Stimulated activated naive CD8-positive, alpha-beta T cell treated with anti-CD3 and anti-CD28 coated beads, Interleukin-15, Interleukin-2, amounts not matched to agents 100 ng/mL and 50 ng/mL, for 24 hours (primary cell): ENCODE results near the gene MYZAP.
"Not testable (repeated sequence)": the region's sequence is repeated elsewhere in the genome, so short reads cannot be mapped to it uniquely, and the experiment has no call there.

Experiments used
- H3K27ac Mint-ChIP-seq: one replicate; pipeline ENCODE4 v1.8.0; 2021; ENCODE audit warnings: mild to moderate bottlenecking, mixed read lengths
- H3K27me3 Mint-ChIP-seq: one replicate; pipeline ENCODE4 v1.8.0; 2021; ENCODE audit warnings: mixed read lengths
- H3K36me3 Mint-ChIP-seq: one replicate; pipeline ENCODE4 v1.8.0; 2021; ENCODE audit warnings: low read depth, mixed read lengths
- H3K4me1 Mint-ChIP-seq: one replicate; pipeline ENCODE4 v1.8.0; 2021; ENCODE audit warnings: low read depth, mixed read lengths
- H3K4me3 Mint-ChIP-seq: one replicate; pipeline ENCODE4 v1.8.0; 2021; ENCODE audit warnings: mild to moderate bottlenecking, mixed read lengths
- H3K9me3 Mint-ChIP-seq: one replicate; pipeline ENCODE4 v1.8.0; 2021; ENCODE audit warnings: mixed read lengths

The MYZAP gene

DNA sequence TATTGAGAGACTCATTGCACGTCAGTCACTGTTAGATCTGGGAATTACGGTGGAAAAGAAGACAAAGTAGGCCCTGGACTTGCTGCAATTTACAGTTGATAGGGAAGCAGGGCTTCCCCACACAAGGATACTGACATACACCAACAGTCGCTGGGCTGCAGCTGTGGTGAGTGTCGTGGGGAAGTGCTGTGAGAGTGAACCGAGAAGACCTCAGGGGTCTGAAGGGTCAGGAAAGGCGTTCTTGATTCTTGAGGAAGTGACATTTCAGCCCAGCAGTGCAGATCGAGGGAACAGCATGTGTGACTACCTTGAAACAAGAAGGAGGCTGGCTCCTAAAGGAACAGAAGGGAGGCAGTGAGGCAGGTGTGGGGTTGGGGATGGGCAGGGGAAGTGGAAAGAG lies 22.5 kb downstream of the MYZAP start:
- Mint-ChIP-seq H3K36me3 (no peaks in the 10 kb centered on the region), H3K27ac (no peak overlapping the region), H3K27me3 (no peaks in the 10 kb centered on the region), H3K4me3 (no peak overlapping the region), H3K4me1 (no peaks in the 10 kb centered on the region), H3K9me3 (no peaks in the 10 kb centered on the region)

- not testable (repeated sequence) for H3K4me3 Mint-ChIP-seq, H3K9me3 Mint-ChIP-seq, H3K27ac Mint-ChIP-seq, H3K36me3 Mint-ChIP-seq, H3K27me3 Mint-ChIP-seq, H3K4me1 Mint-ChIP-seq
Measured at GRCh38 chr15:57615951-57616496, 24.3 kb downstream of the MYZAP start.

DNA sequence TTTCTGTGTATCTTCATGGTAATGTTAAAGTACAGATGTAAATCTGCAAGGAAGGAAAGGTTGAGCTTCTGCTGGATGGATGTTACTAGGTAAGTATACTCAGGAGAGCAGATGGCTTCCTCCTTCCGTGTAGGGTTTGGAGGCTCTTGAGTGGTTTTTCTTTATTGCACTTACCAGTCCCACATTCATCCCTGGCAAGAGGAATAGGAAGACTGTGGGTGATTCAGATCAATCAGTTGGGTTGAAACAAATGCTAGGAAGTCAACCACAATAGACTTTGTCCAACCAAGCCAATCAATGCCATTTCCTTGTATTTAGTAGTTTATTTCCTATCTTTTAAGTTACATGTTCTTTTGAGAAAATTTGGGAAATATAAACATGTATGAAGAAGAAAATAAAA lies 26.6 kb downstream of the MYZAP start:
- H3K4me1 Mint-ChIP-seq, result no peaks in the 10 kb centered on the region
- no peak overlapping the region for H3K4me3 Mint-ChIP-seq
- no peaks in the 10 kb centered on the region for H3K9me3 Mint-ChIP-seq
- H3K27ac Mint-ChIP-seq, result no peak overlapping the region
- no peaks in the 10 kb centered on the region for H3K36me3 Mint-ChIP-seq
- peaks cover 10% of the 10 kb centered on the region for H3K27me3 Mint-ChIP-seq

- Mint-ChIP-seq H3K4me3 (no peak overlapping the region), H3K27me3 (peaks cover 10% of the 10 kb centered on the region), H3K36me3 (no peaks in the 10 kb centered on the region), H3K9me3 (no peaks in the 10 kb centered on the region), H3K4me1 (no peaks in the 10 kb centered on the region), H3K27ac (no peak overlapping the region)
Measured at GRCh38 chr15:57619746-57620145, 28.0 kb downstream of the MYZAP start.

DNA sequence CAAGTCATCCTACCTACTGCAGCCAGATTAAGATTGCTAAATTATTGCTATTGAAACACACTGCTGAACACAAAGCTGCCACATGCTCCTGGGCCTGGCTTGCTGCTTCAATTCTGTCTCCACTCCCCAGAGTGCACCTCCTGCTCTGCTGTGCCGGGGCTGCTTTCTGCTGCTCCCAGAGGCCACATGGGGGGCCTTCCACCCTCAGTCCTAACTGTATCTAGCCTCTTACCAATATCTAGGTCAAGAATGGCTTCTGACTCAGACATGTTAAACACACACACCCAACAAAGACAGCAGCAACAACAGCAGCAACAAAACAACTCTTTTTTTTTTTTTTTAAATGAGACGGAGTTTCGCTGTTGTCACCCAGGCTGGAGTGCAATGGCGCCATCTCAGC lies 33.0 kb downstream of the MYZAP start:
- Mint-ChIP-seq H3K36me3 (no peaks in the 10 kb centered on the region), H3K27ac (no peak overlapping the region), H3K9me3 (no peaks in the 10 kb centered on the region), H3K4me1 (no peaks in the 10 kb centered on the region), H3K27me3 (peaks cover 10% of the 10 kb centered on the region), H3K4me3 (no peak overlapping the region)

GRCh38 chr15:57625703-57626448 lies 34.2 kb downstream of the MYZAP start:
- Mint-ChIP-seq H3K4me3 (no peak overlapping the region), H3K36me3 (no peaks in the 10 kb centered on the region), H3K27ac (no peak overlapping the region), H3K27me3 (peaks cover 4% of the 10 kb centered on the region), H3K9me3 (no peaks in the 10 kb centered on the region), H3K4me1 (no peaks in the 10 kb centered on the region)

DNA sequence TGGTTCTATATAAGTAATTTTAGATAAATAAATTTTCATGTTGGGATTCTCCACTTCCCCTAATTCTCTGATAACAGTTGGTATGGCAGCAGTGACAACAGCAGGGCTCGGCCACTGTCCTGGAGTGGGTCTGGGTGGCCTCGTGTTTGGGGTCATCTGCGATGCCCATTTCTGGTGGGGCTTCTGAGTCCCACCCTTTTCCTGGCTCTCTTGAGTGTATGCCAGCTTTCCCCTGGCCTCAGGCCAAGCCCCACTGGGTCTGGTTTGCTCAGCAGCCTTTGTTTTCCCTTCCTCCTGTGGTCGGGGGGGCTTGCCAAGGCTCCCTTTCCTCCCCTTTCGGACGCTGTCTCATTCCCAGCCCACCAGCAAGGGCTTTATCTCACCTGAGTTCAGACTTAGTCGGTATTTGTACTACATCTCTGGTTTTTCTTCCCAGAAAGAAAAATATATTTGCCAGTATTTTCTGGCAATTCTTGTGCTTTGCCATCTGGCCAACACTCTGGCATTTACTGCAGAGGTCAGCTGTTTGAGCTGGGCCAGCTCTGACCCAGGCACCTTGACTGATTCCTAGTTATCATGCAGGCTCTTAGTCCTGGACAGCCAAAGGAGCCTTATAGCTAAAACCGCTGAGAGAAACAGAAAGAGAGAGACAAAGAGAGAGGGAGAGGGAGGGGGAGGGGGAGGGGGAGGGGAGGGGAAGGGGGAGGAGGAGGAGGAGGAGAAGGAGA lies 35.2 kb downstream of the MYZAP start:
- no peak overlapping the region for H3K27ac Mint-ChIP-seq
- H3K4me1 Mint-ChIP-seq, result no peaks in the 10 kb centered on the region
- no peaks in the 10 kb centered on the region for H3K9me3 Mint-ChIP-seq
- peaks cover 4% of the 10 kb centered on the region for H3K27me3 Mint-ChIP-seq
- no peak overlapping the region for H3K4me3 Mint-ChIP-seq
- no peaks in the 10 kb centered on the region for H3K36me3 Mint-ChIP-seq

DNA sequence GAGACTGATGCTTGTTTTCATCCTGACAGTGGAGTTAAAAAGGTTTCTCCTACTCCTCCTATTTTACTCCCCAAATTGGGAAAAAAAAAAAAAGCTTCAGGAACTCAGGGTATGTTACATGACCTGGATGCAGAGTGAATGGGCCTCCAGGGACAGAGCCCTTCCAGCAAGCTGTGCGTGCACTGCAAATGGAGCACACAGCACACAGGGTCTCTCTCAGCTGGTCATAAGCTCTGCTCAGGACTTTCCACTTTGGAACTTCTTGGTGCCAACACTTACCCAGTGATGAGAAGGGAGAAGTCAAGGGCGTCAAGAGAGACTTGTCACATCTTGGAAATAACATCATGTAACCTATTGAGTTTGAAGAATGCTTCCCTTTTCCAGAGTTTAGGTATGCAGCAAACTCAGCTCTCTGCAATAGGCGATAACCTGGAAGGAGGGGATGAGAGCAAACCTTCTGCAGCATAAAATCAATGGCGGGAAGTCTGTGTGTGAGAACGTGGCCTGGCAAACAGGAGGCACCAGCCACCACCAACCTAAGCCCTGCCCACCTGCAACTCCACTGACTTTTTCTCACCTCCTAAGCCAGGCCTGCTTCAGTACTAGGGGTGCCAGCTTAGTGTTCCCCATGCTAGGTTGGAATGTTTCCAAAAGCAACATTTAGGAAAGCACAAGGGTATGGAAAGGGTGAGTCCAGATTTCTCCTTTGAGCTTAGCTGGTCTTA lies 39.8 kb downstream of the MYZAP start:
- Mint-ChIP-seq H3K9me3 (no peaks in the 10 kb centered on the region), H3K36me3 (no peaks in the 10 kb centered on the region), H3K4me1 (no peaks in the 10 kb centered on the region), H3K27me3 (no peaks in the 10 kb centered on the region), H3K27ac (no peak overlapping the region), H3K4me3 (no peak overlapping the region)

GRCh38 chr15:57634290-57634689 lies 42.6 kb downstream of the MYZAP start:
- Mint-ChIP-seq H3K9me3 (no peaks in the 10 kb centered on the region), H3K36me3 (no peaks in the 10 kb centered on the region), H3K4me1 (no peaks in the 10 kb centered on the region), H3K27ac (no peak overlapping the region), H3K27me3 (no peaks in the 10 kb centered on the region), H3K4me3 (no peak overlapping the region)

GRCh38 chr15:57635300-57635909 lies 43.7 kb downstream of the MYZAP start:
- Mint-ChIP-seq H3K4me1 (no peaks in the 10 kb centered on the region), H3K27me3 (no peaks in the 10 kb centered on the region), H3K36me3 (no peaks in the 10 kb centered on the region), H3K9me3 (no peaks in the 10 kb centered on the region), H3K27ac (no peak overlapping the region), H3K4me3 (no peak overlapping the region)

DNA sequence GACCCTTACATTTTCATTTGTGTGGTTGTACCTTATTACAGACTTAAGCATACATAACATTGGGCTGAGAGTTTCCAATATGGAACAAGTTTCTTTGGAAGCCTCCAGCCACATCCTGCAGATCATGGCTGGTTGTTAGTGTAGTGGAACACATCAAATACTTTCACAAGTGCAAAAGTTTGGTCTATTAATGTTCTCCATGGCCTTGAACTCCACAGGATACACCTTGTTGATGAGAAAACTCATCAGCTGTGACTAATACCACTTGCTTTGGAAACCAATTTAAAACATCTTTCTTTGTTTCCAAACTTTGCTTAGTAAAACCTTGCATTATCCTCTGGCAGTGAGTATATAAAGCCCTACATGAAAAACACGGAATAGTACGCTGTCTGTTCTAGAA lies 46.1 kb downstream of the MYZAP start:
- H3K36me3 Mint-ChIP-seq, result no peaks in the 10 kb centered on the region
- H3K4me1 Mint-ChIP-seq, result no peaks in the 10 kb centered on the region
- H3K9me3 Mint-ChIP-seq, result no peaks in the 10 kb centered on the region
- no peaks in the 10 kb centered on the region for H3K27me3 Mint-ChIP-seq
- no peak overlapping the region for H3K27ac Mint-ChIP-seq
- H3K4me3 Mint-ChIP-seq, result no peak overlapping the region

DNA sequence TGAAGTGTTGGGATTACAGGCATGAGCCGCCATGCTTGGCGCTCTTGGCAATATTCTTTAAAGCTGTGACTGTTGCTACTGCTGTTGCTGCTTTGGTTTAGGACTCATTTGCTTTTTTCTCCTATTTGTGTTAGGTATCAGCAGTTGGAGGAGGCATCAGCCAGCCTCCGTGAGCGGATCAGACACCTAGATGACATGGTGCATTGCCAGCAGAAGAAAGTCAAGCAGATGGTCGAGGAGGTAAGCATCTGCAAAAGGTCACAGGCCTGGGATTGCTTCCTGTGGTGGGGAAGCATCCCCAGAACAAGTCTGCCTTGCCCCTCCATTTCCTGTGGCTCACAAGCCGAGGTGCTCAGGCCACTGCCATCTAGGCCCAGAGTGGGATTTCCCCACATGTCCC lies 47.6 kb downstream of the MYZAP start:
- Mint-ChIP-seq H3K4me3 (no peak overlapping the region), H3K27ac (no peak overlapping the region), H3K4me1 (no peaks in the 10 kb centered on the region), H3K9me3 (no peaks in the 10 kb centered on the region), H3K36me3 (no peaks in the 10 kb centered on the region), H3K27me3 (peaks cover 4% of the 10 kb centered on the region)

DNA sequence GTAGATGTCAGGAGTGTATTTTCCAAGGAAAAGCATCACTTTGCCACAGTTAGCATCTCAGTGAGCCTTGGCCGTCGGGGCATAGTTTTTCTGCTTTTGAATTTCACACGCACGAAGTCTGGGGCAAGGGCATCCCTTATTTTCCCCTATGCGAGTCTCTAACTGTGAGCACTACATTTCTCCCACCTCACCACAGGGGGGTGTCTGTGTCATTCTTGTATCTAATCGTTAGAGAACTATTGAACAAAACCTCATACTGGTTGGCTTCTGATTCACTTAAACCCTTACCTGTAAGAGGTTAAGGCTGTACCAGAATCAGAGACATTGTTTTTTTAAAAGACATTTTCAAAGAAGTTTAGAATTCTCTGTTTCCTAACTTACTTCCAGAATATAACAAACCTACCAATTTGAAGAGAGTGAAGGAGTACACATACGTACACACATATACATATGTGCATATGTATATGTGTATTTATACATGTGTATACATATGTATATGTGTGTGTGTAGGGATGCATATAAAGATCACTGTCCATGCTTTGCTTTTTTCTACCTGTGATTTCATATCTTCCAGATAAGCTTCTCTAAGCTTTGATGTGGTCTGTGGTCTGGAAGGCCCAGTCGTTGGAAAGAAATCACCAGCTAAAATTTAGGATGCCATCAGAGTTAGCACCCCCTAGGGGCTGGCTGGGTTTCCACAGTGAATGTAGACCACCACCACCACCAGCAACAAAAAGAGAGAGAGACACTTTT lies 49.4 kb downstream of the MYZAP start:
- no peaks in the 10 kb centered on the region for H3K36me3 Mint-ChIP-seq
- H3K9me3 Mint-ChIP-seq, result no peaks in the 10 kb centered on the region
- peaks cover 6% of the 10 kb centered on the region for H3K27me3 Mint-ChIP-seq
- no peak overlapping the region for H3K4me3 Mint-ChIP-seq
- H3K4me1 Mint-ChIP-seq, result no peaks in the 10 kb centered on the region
- H3K27ac Mint-ChIP-seq, result no peak overlapping the region

- H3K9me3 Mint-ChIP-seq, result no peaks in the 10 kb centered on the region
- H3K4me1 Mint-ChIP-seq, result no peaks in the 10 kb centered on the region
- H3K36me3 Mint-ChIP-seq, result no peaks in the 10 kb centered on the region
- no peak overlapping the region for H3K27ac Mint-ChIP-seq
- H3K27me3 Mint-ChIP-seq, result peaks cover 8% of the 10 kb centered on the region
- no peak overlapping the region for H3K4me3 Mint-ChIP-seq
Measured at GRCh38 chr15:57643826-57644225, 52.1 kb downstream of the MYZAP start.
